Measurements from ENCODE around the gene KRTAP10-2.

KRTAP10-2 gene

GRCh38 chr21:44589586-44590305 lies 38.4 kb upstream of the KRTAP10-2 start:
- no peak for DNase-seq (ENCODE audit: low read depth)
- no peak overlapping the region for H3K4me3 ChIP-seq (ENCODE audit: low read depth, low read length)
- in situ Hi-C loops (cut with HindIII; ENCODE audit: low sequenced_read_pairs): no loop called here
- TF ChIP-seq CTCF (IDR thresholded peaks at IDR 0.05; ENCODE audit: low read depth, low read length, missing control alignments): no peak

GRCh38 chr21:44589094-44589493 lies 37.8 kb upstream of the KRTAP10-2 start:
- no peak for DNase-seq (ENCODE audit: low read depth)
- no peak for TF ChIP-seq CTCF (IDR thresholded peaks at IDR 0.05; ENCODE audit: low read depth, low read length, missing control alignments)
- in situ Hi-C loops (cut with HindIII; ENCODE audit: low sequenced_read_pairs): no loop called here
- H3K4me3 ChIP-seq (ENCODE audit: low read depth, low read length): no peak overlapping the region

- no peak overlapping the region for H3K4me3 ChIP-seq (ENCODE audit: low read depth, low read length)
- no peak for TF ChIP-seq CTCF (IDR thresholded peaks at IDR 0.05; ENCODE audit: low read depth, low read length, missing control alignments)
- no peak for DNase-seq (ENCODE audit: low read depth)
- in situ Hi-C loops (cut with HindIII; ENCODE audit: low sequenced_read_pairs): no loop called here
These were observed 34.6 kb upstream of the KRTAP10-2 start for GRCh38 chr21:44585892-44586291.

GRCh38 chr21:44583800-44584147 lies 32.5 kb upstream of the KRTAP10-2 start:
- no peak for DNase-seq (ENCODE audit: low read depth)
- TF ChIP-seq CTCF (IDR thresholded peaks at IDR 0.05; ENCODE audit: low read depth, low read length, missing control alignments): no peak
- in situ Hi-C loops (cut with HindIII; ENCODE audit: low sequenced_read_pairs): no loop called here
- H3K4me3 ChIP-seq (ENCODE audit: low read depth, low read length): no peak overlapping the region

GRCh38 chr21:44583089-44583799 lies 31.9 kb upstream of the KRTAP10-2 start:
- in situ Hi-C loops (cut with HindIII; ENCODE audit: low sequenced_read_pairs): no loop called here
- TF ChIP-seq CTCF (IDR thresholded peaks at IDR 0.05; ENCODE audit: low read depth, low read length, missing control alignments): no peak
- no peak for DNase-seq (ENCODE audit: low read depth)
- no peak overlapping the region for H3K4me3 ChIP-seq (ENCODE audit: low read depth, low read length)

- in situ Hi-C loops (cut with HindIII; ENCODE audit: low sequenced_read_pairs): no loop called here
- TF ChIP-seq CTCF (IDR thresholded peaks at IDR 0.05; ENCODE audit: low read depth, low read length, missing control alignments): no peak
- no peak for DNase-seq (ENCODE audit: low read depth)
- H3K4me3 ChIP-seq (ENCODE audit: low read depth, low read length): no peak overlapping the region
These were observed 30.8 kb upstream of the KRTAP10-2 start for GRCh38 chr21:44582055-44582454.

All from astrocyte of the cerebellum (primary cell).